Ishikawa (cell line): Measurements from ENCODE around the gene CRTC1.

Experiments
- FOXM1 ChIP-seq: IDR thresholded peaks from 2 replicates; pipeline ENCODE4 v1.6.1; 2012; ENCODE audit warnings: low read depth, borderline replicate concordance
- RAD21 ChIP-seq: IDR thresholded peaks from 2 replicates; pipeline ENCODE4 v1.6.1; 2012; ENCODE audit warnings: low read depth

DNA sequence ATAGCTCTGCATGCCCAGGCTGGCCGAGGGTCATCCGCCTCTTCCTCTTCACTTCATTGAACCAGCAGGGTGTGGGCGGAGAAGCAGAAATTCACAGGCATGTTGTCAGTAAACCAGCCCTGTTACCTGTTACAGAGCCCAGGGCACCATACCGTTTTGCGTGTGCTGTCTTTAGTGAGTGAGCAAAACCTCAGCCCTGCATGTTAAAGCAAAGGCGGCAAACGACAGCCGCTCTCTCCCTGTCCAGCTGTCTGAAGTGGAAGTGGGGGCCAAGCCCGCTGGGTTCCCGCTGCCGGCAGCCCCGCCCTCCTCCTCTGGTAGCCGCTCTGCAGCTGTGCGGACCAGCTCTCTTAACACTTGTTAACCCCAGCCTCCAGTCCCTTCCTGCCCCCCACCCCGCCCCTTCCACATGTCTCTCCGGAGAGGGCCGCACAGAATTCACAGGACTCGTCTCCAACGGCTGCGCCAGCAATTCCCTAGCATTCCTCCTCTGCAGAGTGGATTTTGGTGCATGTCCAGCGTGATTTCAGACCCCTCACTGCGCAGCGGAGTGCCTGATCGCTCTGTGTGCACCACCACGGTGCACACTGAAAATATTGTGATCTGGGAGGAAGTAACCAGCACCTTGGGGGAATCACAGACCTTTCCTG, 34.0 kb upstream of the CRTC1 start:
- no peak for TF ChIP-seq FOXM1
- no peak for TF ChIP-seq RAD21
